Hepatocyte (in vitro differentiated cells): ENCODE data around the gene LRCH1. TPM values are rescaled to one million over a fixed set of nuclear protein-coding genes. Genes with fewer than 3 reads are reported as not detected.

ENCODE experiments used
- DNase-seq: peaks from one replicate; pipeline ENCODE4 v3.0.0-alpha.2; 2016; ENCODE audit warnings: low spot score
- H2AFZ ChIP-seq: fragments of 200-600 bp; sonication (generic); 2 replicates; pipeline ENCODE4 v1.6.0; 2016; ENCODE audit warnings: antibody characterized with exemption, mild to moderate bottlenecking
- H3K27ac ChIP-seq: fragments of 200-600 bp; sonication (generic); 2 replicates; pipeline ENCODE4 v1.5.1; 2016; ENCODE audit warnings: mild to moderate bottlenecking
- H3K27me3 ChIP-seq: fragments of 200-600 bp; sonication (generic); 2 replicates; pipeline ENCODE4 v1.6.1; 2016
- H3K36me3 ChIP-seq: fragments of 200-600 bp; sonication (generic); replicated peaks from 2 replicates; pipeline ENCODE4 v1.5.1; 2016; ENCODE audit warnings: low read depth; ENCODE audit not compliant: insufficient read depth
- H3K4me1 ChIP-seq: fragments of 200-600 bp; sonication (generic); 2 replicates; pipeline ENCODE4 v1.5.1; 2016; ENCODE audit warnings: mild to moderate bottlenecking, moderate library complexity; ENCODE audit not compliant: insufficient read depth
- H3K4me2 ChIP-seq: fragments of 200-600 bp; sonication (generic); 2 replicates; pipeline ENCODE4 v1.6.0; 2016
- H3K4me3 ChIP-seq: fragments of 200-600 bp; sonication (generic); 2 replicates; pipeline ENCODE4 v1.5.1; 2016; ENCODE audit warnings: mild to moderate bottlenecking
- H3K79me2 ChIP-seq: fragments of 200-600 bp; sonication (generic); 2 replicates; pipeline ENCODE4 v1.6.0; 2017; ENCODE audit warnings: mild to moderate bottlenecking
- H3K9me2 ChIP-seq: fragments of 200-600 bp; sonication (generic); replicated peaks from 2 replicates; pipeline ENCODE4 v1.6.0; 2017; ENCODE audit warnings: mild to moderate bottlenecking; ENCODE audit not compliant: insufficient read depth
- H3K9me3 ChIP-seq: fragments of 200-600 bp; sonication (generic); 2 replicates; pipeline ENCODE4 v1.5.1; 2016; ENCODE audit warnings: low read depth, mild to moderate bottlenecking
- H4K20me1 ChIP-seq: fragments of 200-600 bp; sonication (generic); 2 replicates; pipeline ENCODE4 v1.6.0; 2016; ENCODE audit warnings: mild to moderate bottlenecking; ENCODE audit not compliant: insufficient read depth, poor library complexity, severe bottlenecking
- EZH2 ChIP-seq: fragments of 200-600 bp; sonication (generic); IDR thresholded peaks from 2 replicates; pipeline ENCODE4 v1.6.1; 2016; ENCODE audit warnings: antibody characterized with exemption, mild to moderate bottlenecking, borderline replicate concordance
- EZH2phosphoT487 ChIP-seq: fragments of 200-600 bp; sonication (generic); IDR thresholded peaks from one replicate; pipeline ENCODE4 v1.6.1; 2018; ENCODE audit warnings: antibody characterized with exemption, mild to moderate bottlenecking, low read depth, moderate library complexity; ENCODE audit not compliant: unreplicated experiment, severe bottlenecking
- WGBS: methylation state at CpG from one replicate; pipeline ENCODE4 v1.1.6; 2016; ENCODE audit warnings: low lambda C conversion rate; ENCODE audit errors: missing lambda C conversion rate; 5-methylcytosine and 5-hydroxymethylcytosine counted together
- polyA plus RNA-seq: library from polyadenylated mRNA; unstranded; fragments of >200 nt; fragmentation: Nextera tagmentation; extraction: Ambion mirVana; gene quantifications from 2 replicates; pipeline ENCODE4 v1.2.1, GENCODE V29; 2016
- total RNA-seq: library from RNA; depleted of rRNA; stranded (reverse); fragments of >200 nt; gene quantifications from 2 replicates; pipeline ENCODE4 v1.2.3, GENCODE V29; 2014
- TF ChIP-seq, protein P1 (sequence below): fragments of 200-600 bp; sonication (generic); IDR thresholded peaks from 2 replicates; pipeline ENCODE4 v1.5.1; 2016; ENCODE audit warnings: antibody characterized with exemption, mild to moderate bottlenecking; ENCODE audit not compliant: poor library complexity

The LRCH1 gene
- total and polyA plus RNA-seq, 2 experiments from 2014 or later = 5.7 to 14.1 TPM

GRCh38 chr13:46778890-46779289, 225.9 kb downstream of the LRCH1 start:
- no peaks in the 10 kb centered on the region for H4K20me1 ChIP-seq
- H3K4me3 ChIP-seq = no peak overlapping the region
- no peaks in the 10 kb centered on the region for H3K9me2 ChIP-seq
- WGBS = 94% methylated on average over 2 of the region's 2 CpGs
- H2AFZ ChIP-seq = no peak overlapping the region
- H3K36me3 ChIP-seq = no peaks in the 10 kb centered on the region
- no peak for DNase-seq
- H3K27me3 ChIP-seq = no peaks in the 10 kb centered on the region
- H3K27ac ChIP-seq = no peak overlapping the region
- H3K9me3 ChIP-seq = no peaks in the 10 kb centered on the region
- no peak overlapping the region for H3K4me2 ChIP-seq
- H3K79me2 ChIP-seq = no peaks in the 10 kb centered on the region
- no peaks in the 10 kb centered on the region for H3K4me1 ChIP-seq
- no peak for TF ChIP-seq EZH2
- no peak for TF ChIP-seq EZH2phosphoT487
- TF ChIP-seq, protein P1, sequence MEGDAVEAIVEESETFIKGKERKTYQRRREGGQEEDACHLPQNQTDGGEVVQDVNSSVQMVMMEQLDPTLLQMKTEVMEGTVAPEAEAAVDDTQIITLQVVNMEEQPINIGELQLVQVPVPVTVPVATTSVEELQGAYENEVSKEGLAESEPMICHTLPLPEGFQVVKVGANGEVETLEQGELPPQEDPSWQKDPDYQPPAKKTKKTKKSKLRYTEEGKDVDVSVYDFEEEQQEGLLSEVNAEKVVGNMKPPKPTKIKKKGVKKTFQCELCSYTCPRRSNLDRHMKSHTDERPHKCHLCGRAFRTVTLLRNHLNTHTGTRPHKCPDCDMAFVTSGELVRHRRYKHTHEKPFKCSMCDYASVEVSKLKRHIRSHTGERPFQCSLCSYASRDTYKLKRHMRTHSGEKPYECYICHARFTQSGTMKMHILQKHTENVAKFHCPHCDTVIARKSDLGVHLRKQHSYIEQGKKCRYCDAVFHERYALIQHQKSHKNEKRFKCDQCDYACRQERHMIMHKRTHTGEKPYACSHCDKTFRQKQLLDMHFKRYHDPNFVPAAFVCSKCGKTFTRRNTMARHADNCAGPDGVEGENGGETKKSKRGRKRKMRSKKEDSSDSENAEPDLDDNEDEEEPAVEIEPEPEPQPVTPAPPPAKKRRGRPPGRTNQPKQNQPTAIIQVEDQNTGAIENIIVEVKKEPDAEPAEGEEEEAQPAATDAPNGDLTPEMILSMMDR = no peak

DNA sequence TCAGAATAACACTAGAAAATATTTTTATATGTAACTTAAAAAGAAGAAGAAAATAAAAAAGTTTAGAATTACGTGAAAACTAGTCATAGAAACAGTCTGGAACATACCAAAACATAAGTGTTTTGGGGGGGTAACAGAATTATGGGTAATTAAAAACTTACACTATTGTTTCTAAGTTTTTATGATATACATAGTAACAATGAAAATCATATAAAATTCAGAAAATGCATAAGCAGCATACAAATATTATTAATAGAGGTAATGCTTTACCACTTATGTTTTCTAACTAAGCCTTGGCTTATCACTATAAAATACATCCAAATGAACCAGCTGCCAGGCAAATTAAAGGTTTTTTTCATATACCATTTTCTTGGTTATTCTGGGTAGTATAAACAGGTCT, 229.1 kb downstream of the LRCH1 start:
- no peaks in the 10 kb centered on the region for H3K4me1 ChIP-seq
- no peak overlapping the region for H3K4me2 ChIP-seq
- H2AFZ ChIP-seq = no peak overlapping the region
- no peaks in the 10 kb centered on the region for H3K27me3 ChIP-seq
- H3K4me3 ChIP-seq = no peak overlapping the region
- no peaks in the 10 kb centered on the region for H3K36me3 ChIP-seq
- TF ChIP-seq EZH2 (no peak), EZH2phosphoT487 (no peak)
- TF ChIP-seq, protein P1 = no peak
- DNase-seq = no peak
- H3K9me3 ChIP-seq = no peaks in the 10 kb centered on the region
- 90% methylated on average over 1 of the region's 1 CpG for WGBS
- H3K27ac ChIP-seq = no peak overlapping the region
- H4K20me1 ChIP-seq = no peaks in the 10 kb centered on the region
- H3K79me2 ChIP-seq = no peaks in the 10 kb centered on the region
- H3K9me2 ChIP-seq = no peaks in the 10 kb centered on the region

GRCh38 chr13:46782691-46783090, 229.7 kb downstream of the LRCH1 start:
- WGBS = 88% methylated on average over 2 of the region's 2 CpGs
- Histone ChIP-seq H3K27ac (no peak overlapping the region), H3K36me3 (no peaks in the 10 kb centered on the region), H3K4me1 (no peaks in the 10 kb centered on the region), H2AFZ (no peak overlapping the region), H4K20me1 (no peaks in the 10 kb centered on the region), H3K27me3 (no peaks in the 10 kb centered on the region), H3K9me3 (no peaks in the 10 kb centered on the region), H3K4me2 (no peak overlapping the region), H3K4me3 (no peak overlapping the region), H3K9me2 (no peaks in the 10 kb centered on the region), H3K79me2 (no peaks in the 10 kb centered on the region)
- no peak for DNase-seq
- TF ChIP-seq, protein P1 = no peak
- TF ChIP-seq EZH2 = no peak
- TF ChIP-seq EZH2phosphoT487 = no peak

DNA sequence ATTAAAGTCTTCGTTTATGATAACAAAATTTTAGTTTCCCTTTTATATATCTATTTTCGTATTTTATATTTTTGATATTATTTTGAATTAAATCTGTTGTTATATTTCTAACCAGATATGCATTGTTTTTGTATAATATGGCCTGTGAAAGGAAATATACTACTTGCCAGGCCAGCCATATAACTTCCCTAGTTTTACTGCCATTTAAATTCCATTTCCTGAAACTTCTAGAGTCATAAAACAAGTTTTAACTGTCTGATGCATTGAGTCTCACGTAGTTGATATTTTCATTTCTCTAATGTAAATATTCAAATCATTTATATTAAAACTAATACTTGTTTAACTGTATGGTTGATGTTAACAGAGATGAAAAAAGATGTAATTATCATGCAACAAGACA, 230.5 kb downstream of the LRCH1 start:
- H3K4me1 ChIP-seq = no peaks in the 10 kb centered on the region
- H3K27ac ChIP-seq = no peak overlapping the region
- no peak overlapping the region for H3K4me3 ChIP-seq
- no peaks in the 10 kb centered on the region for H3K9me2 ChIP-seq
- no peaks in the 10 kb centered on the region for H3K36me3 ChIP-seq
- H2AFZ ChIP-seq = no peak overlapping the region
- TF ChIP-seq EZH2phosphoT487 (no peak), EZH2 (no peak)
- TF ChIP-seq, protein P1 = no peak
- 94% methylated on average over 3 of the region's 3 CpGs for WGBS
- H3K27me3 ChIP-seq = no peaks in the 10 kb centered on the region
- H3K79me2 ChIP-seq = no peaks in the 10 kb centered on the region
- H4K20me1 ChIP-seq = no peaks in the 10 kb centered on the region
- H3K9me3 ChIP-seq = no peaks in the 10 kb centered on the region
- no peak overlapping the region for H3K4me2 ChIP-seq
- DNase-seq = no peak
